HEK293 (cell line): ENCODE data around the gene COPG2.

Source experiments
- CTCF ChIA-PET: fragments of 350-600 bp; formaldehyde crosslinking; extraction: SDS; loops from one replicate; lab custom pipeline; 2021; ENCODE audit warnings: antibody characterized with exemption; lab: Yijun Ruan, JAX
- POLR2A ChIA-PET: fragments of 300-600 bp; formaldehyde crosslinking; extraction: SDS; loops from one replicate; lab custom pipeline; 2020; ENCODE audit warnings: antibody characterized with exemption, inconsistent platforms; lab: Yijun Ruan, JAX
- H3K27ac ChIP-seq: fragments of 200-500 bp; sonication (Bioruptor generic); 2 replicates; pipeline ENCODE4 v1.5.1; 2014; ENCODE audit warnings: low read depth, low read length, control low read depth, inconsistent platforms; ENCODE audit errors: extremely low read depth
- H3K36me3 ChIP-seq, 2 experiments: fragments of 200-500 bp in 1 of 2; sonication (Bioruptor generic) in 1 of 2; 1 replicate in 1 of 2; 2 replicates in 1 of 2; pipeline ENCODE4 v1.5.1; 2014 to 2017; ENCODE audit warnings: inconsistent platforms in 2 of 2, low read length in 2 of 2; ENCODE audit not compliant: control insufficient read depth in 2 of 2, insufficient read depth in 1 of 2
- H3K4me1 ChIP-seq: fragments of 200-500 bp; sonication (Bioruptor generic); 2 replicates; pipeline ENCODE4 v1.5.1; 2014; ENCODE audit warnings: mild to moderate bottlenecking, low read length, inconsistent platforms; ENCODE audit not compliant: control insufficient read depth, insufficient read depth
- H3K4me3 ChIP-seq: 2 replicates; pipeline ENCODE4 v1.5.1; 2011; ENCODE audit warnings: low read depth, mild to moderate bottlenecking, control low read depth, low read length, moderate library complexity
- H3K9me3 ChIP-seq: fragments of 200-500 bp; sonication (Bioruptor generic); 2 replicates; pipeline ENCODE4 v1.5.1; 2014; ENCODE audit warnings: low read depth, low read length, inconsistent platforms; ENCODE audit not compliant: control insufficient read depth, insufficient read depth
- FEZF1 ChIP-seq: fragments of 450-650 bp; formaldehyde crosslinking; IDR thresholded peaks from 2 replicates; pipeline ENCODE4 v1.5.1; 2016; ENCODE audit warnings: missing biosample characterization, missing genetic modification characterization
- GLI4 ChIP-seq: fragments of 450-650 bp; formaldehyde crosslinking; IDR thresholded peaks from 2 replicates; pipeline ENCODE4 v1.5.1; 2016; ENCODE audit warnings: missing biosample characterization, missing genetic modification characterization
- RBAK ChIP-seq: fragments of 450-650 bp; formaldehyde crosslinking; IDR thresholded peaks from 2 replicates; pipeline ENCODE4 v1.5.1; 2016; ENCODE audit warnings: missing biosample characterization, missing genetic modification characterization
- REPIN1 ChIP-seq: fragments of 450-650 bp; formaldehyde crosslinking; IDR thresholded peaks from 2 replicates; pipeline ENCODE4 v1.5.1; 2017; ENCODE audit warnings: missing biosample characterization, missing genetic modification characterization, low read depth
- SETDB1 ChIP-seq: IDR thresholded peaks from one replicate; pipeline ENCODE4 v1.6.1; 2017; ENCODE audit warnings: mild to moderate bottlenecking, low read length, moderate library complexity, mixed read lengths; ENCODE audit not compliant: insufficient read length
- ZBTB48 ChIP-seq: fragments of 450-650 bp; formaldehyde crosslinking; IDR thresholded peaks from 2 replicates; pipeline ENCODE4 v1.5.1; 2016; ENCODE audit warnings: missing biosample characterization, missing genetic modification characterization
- ZFP3 ChIP-seq: fragments of 450-650 bp; formaldehyde crosslinking; IDR thresholded peaks from 2 replicates; pipeline ENCODE4 v1.5.1; 2016; ENCODE audit warnings: low read depth, missing biosample characterization, missing genetic modification characterization
- ZNF140 ChIP-seq: fragments of 450-650 bp; formaldehyde crosslinking; IDR thresholded peaks from 2 replicates; pipeline ENCODE4 v1.5.1; 2016; ENCODE audit warnings: missing biosample characterization, missing genetic modification characterization
- ZNF19 ChIP-seq: fragments of 450-650 bp; formaldehyde crosslinking; IDR thresholded peaks from 2 replicates; pipeline ENCODE4; 2016; ENCODE audit warnings: missing biosample characterization, missing genetic modification characterization, low read depth
- ZNF2 ChIP-seq: fragments of 450-650 bp; formaldehyde crosslinking; IDR thresholded peaks from 2 replicates; pipeline ENCODE4 v1.5.1; 2016; ENCODE audit warnings: missing biosample characterization, missing genetic modification characterization
- ZNF23 ChIP-seq: fragments of 450-650 bp; formaldehyde crosslinking; IDR thresholded peaks from 2 replicates; pipeline ENCODE4 v1.5.1; 2016; ENCODE audit warnings: missing biosample characterization, missing genetic modification characterization, borderline replicate concordance
- ZNF248 ChIP-seq: fragments of 450-650 bp; formaldehyde crosslinking; IDR thresholded peaks from 2 replicates; pipeline ENCODE4 v1.5.1; 2017; ENCODE audit warnings: missing biosample characterization, missing genetic modification characterization
- ZNF350 ChIP-seq: fragments of 450-650 bp; formaldehyde crosslinking; IDR thresholded peaks from 2 replicates; pipeline ENCODE4 v1.5.0; 2017; ENCODE audit warnings: missing biosample characterization, mild to moderate bottlenecking, missing genetic modification characterization
- ZNF423 ChIP-seq: fragments of 450-650 bp; formaldehyde crosslinking; IDR thresholded peaks from 2 replicates; pipeline ENCODE4 v1.5.1; 2016; ENCODE audit warnings: missing biosample characterization, missing genetic modification characterization
- ZNF426 ChIP-seq: fragments of 450-650 bp; formaldehyde crosslinking; IDR thresholded peaks from 2 replicates; pipeline ENCODE4 v1.5.1; 2017; ENCODE audit warnings: missing biosample characterization, missing genetic modification characterization, mild to moderate bottlenecking, inconsistent platforms, moderate library complexity
- ZNF529 ChIP-seq: fragments of 450-650 bp; formaldehyde crosslinking; IDR thresholded peaks from 2 replicates; pipeline ENCODE4 v1.5.1; 2017; ENCODE audit warnings: missing genetic modification characterization, missing biosample characterization; ENCODE audit not compliant: insufficient replicate concordance
- ZNF548 ChIP-seq: fragments of 450-650 bp; formaldehyde crosslinking; IDR thresholded peaks from 2 replicates; pipeline ENCODE4 v1.5.1; 2016; ENCODE audit warnings: missing biosample characterization, missing genetic modification characterization
- ZNF555 ChIP-seq: fragments of 450-650 bp; formaldehyde crosslinking; conservative IDR thresholded peaks from 2 replicates; pipeline ENCODE4 v1.5.1; 2017; ENCODE audit warnings: missing biosample characterization, mild to moderate bottlenecking, missing genetic modification characterization, inconsistent platforms
- ZNF768 ChIP-seq: fragments of 450-650 bp; formaldehyde crosslinking; IDR thresholded peaks from 2 replicates; pipeline ENCODE4 v1.5.1; 2018; ENCODE audit warnings: missing biosample characterization, mild to moderate bottlenecking, missing genetic modification characterization
- ZSCAN23 ChIP-seq: fragments of 450-650 bp; formaldehyde crosslinking; IDR thresholded peaks from 2 replicates; pipeline ENCODE4 v1.5.1; 2016; ENCODE audit warnings: missing biosample characterization, missing genetic modification characterization
- ZSCAN30 ChIP-seq: fragments of 450-650 bp; IDR thresholded peaks from 2 replicates; pipeline ENCODE4 v1.5.1; 2018; ENCODE audit warnings: missing biosample characterization, mild to moderate bottlenecking, missing genetic modification characterization, moderate library complexity
- TF ChIP-seq, protein P1 (sequence below): fragments of 450-650 bp; IDR thresholded peaks from 2 replicates; pipeline ENCODE4 v1.5.1; 2018; ENCODE audit warnings: missing biosample characterization, missing genetic modification characterization
- TF ChIP-seq, protein P2 (sequence below): fragments of 450-650 bp; formaldehyde crosslinking; IDR thresholded peaks from 2 replicates; pipeline ENCODE4 v1.5.1; 2016; ENCODE audit warnings: missing biosample characterization, missing genetic modification characterization
- TF ChIP-seq, protein P3 (sequence below): fragments of 450-650 bp; formaldehyde crosslinking; IDR thresholded peaks from 2 replicates; pipeline ENCODE4 v1.5.0; 2017; ENCODE audit warnings: missing biosample characterization, missing genetic modification characterization, borderline replicate concordance

The COPG2 gene

DNA sequence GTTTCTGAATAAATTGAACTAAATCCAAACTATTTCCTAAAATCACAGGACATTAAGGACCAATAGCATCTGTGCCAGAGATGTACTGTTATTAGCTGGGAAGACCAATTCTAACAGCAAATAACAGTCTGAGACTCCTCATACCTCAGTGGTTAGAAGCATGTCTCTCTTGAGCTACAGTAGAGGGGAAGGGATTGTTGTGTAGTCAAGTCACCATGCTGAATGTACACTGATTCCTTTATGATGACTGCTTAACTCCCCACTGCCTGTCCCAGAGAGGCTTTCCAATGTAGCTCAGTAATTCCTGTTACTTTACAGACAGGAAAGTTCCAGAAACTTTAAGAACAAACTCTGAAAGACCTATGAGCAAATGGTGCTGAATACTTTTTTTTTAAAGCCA, 162.8 kb downstream of the COPG2 start:
- Histone ChIP-seq H3K9me3 (no peaks in the 10 kb centered on the region), H3K27ac (no peak overlapping the region), H3K36me3 (peaks cover 0 to 30% of the 10 kb centered on the region in 2 experiments; a peak in 2 of 3 replicates), H3K4me3 (no peak overlapping the region), H3K4me1 (no peaks in the 10 kb centered on the region)
- POLR2A ChIA-PET, result no interaction called here
- CTCF ChIA-PET, result no interaction called here
- no peak for TF ChIP-seq ZFP3 (tag by site-specific recombination)
- no peak for TF ChIP-seq ZNF426 (tag by site-specific recombination)
- TF ChIP-seq, protein P1, sequence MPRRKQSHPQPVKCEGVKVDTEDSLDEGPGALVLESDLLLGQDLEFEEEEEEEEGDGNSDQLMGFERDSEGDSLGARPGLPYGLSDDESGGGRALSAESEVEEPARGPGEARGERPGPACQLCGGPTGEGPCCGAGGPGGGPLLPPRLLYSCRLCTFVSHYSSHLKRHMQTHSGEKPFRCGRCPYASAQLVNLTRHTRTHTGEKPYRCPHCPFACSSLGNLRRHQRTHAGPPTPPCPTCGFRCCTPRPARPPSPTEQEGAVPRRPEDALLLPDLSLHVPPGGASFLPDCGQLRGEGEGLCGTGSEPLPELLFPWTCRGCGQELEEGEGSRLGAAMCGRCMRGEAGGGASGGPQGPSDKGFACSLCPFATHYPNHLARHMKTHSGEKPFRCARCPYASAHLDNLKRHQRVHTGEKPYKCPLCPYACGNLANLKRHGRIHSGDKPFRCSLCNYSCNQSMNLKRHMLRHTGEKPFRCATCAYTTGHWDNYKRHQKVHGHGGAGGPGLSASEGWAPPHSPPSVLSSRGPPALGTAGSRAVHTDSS, result no peak
- no peak for TF ChIP-seq ZNF548 (tag by site-specific recombination)
- TF ChIP-seq ZNF2 (tag by site-specific recombination), result no peak
- no peak for TF ChIP-seq FEZF1 (tag by site-specific recombination)
- no peak for TF ChIP-seq ZNF768 (tag by site-specific recombination)
- TF ChIP-seq, protein P2, sequence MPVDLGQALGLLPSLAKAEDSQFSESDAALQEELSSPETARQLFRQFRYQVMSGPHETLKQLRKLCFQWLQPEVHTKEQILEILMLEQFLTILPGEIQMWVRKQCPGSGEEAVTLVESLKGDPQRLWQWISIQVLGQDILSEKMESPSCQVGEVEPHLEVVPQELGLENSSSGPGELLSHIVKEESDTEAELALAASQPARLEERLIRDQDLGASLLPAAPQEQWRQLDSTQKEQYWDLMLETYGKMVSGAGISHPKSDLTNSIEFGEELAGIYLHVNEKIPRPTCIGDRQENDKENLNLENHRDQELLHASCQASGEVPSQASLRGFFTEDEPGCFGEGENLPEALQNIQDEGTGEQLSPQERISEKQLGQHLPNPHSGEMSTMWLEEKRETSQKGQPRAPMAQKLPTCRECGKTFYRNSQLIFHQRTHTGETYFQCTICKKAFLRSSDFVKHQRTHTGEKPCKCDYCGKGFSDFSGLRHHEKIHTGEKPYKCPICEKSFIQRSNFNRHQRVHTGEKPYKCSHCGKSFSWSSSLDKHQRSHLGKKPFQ (tag by site-specific recombination), result no peak
- no peak for TF ChIP-seq ZSCAN23 (tag by site-specific recombination)
- TF ChIP-seq ZNF23 (tag by site-specific recombination), result no peak
- TF ChIP-seq ZNF248 (tag by site-specific recombination), result no peak
- no peak for TF ChIP-seq ZNF350 (tag by site-specific recombination)
- TF ChIP-seq ZNF19 (tag by site-specific recombination), result no peak
- no peak for TF ChIP-seq GLI4 (tag by site-specific recombination)
- no peak for TF ChIP-seq REPIN1 (tag by site-specific recombination)
- no peak for TF ChIP-seq ZNF140 (tag by site-specific recombination)
- TF ChIP-seq ZSCAN30, result no peak
- no peak for TF ChIP-seq ZNF555 (tag by site-specific recombination)

DNA sequence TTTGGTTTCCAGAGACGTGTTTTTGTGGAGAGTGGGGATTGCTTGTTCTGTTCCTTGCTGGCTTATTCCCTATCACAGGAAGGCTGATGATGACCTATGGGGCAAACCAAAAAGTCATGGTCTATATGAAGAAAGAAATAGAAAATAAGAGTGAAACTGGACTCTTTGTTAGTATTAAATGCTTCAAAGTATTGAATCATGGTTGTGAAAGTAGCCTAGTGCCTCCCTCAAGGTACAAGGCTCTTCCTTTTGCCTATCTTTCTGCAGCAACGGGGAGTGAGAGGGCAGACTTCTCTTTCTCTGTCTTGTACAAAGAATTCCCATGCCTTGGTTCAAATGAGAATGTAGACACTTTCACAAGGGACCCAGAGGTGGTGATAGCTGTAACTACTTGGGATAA, 167.6 kb downstream of the COPG2 start:
- no peaks in the 10 kb centered on the region for H3K9me3 ChIP-seq
- CTCF ChIA-PET, result no interaction called here
- no peaks in the 10 kb centered on the region for H3K4me1 ChIP-seq
- TF ChIP-seq ZBTB48 (tag by site-specific recombination) (no peak), ZNF423 (tag by site-specific recombination) (no peak), RBAK (tag by site-specific recombination) (no peak), SETDB1 (no peak), ZNF529 (tag by site-specific recombination) (no peak)
- TF ChIP-seq, protein P3, sequence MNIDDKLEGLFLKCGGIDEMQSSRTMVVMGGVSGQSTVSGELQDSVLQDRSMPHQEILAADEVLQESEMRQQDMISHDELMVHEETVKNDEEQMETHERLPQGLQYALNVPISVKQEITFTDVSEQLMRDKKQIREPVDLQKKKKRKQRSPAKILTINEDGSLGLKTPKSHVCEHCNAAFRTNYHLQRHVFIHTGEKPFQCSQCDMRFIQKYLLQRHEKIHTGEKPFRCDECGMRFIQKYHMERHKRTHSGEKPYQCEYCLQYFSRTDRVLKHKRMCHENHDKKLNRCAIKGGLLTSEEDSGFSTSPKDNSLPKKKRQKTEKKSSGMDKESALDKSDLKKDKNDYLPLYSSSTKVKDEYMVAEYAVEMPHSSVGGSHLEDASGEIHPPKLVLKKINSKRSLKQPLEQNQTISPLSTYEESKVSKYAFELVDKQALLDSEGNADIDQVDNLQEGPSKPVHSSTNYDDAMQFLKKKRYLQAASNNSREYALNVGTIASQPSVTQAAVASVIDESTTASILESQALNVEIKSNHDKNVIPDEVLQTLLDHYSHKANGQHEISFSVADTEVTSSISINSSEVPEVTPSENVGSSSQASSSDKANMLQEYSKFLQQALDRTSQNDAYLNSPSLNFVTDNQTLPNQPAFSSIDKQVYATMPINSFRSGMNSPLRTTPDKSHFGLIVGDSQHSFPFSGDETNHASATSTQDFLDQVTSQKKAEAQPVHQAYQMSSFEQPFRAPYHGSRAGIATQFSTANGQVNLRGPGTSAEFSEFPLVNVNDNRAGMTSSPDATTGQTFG (tag by site-specific recombination), result no peak
- TF ChIP-seq, all 188 proteins: peak for 0
- Histone ChIP-seq H3K4me3 (no peak overlapping the region), H3K36me3 (peaks cover 0 to 12% of the 10 kb centered on the region in 2 experiments; a peak in 1 of 3 replicates), H3K27ac (no peak overlapping the region)
- POLR2A ChIA-PET, result no interaction called here
